ENCODE results near the gene DDX54. TPM values are rescaled to one million over a fixed set of nuclear protein-coding genes. Genes with fewer than 3 reads are reported as not detected.

Gene DDX54
- total RNA-seq, 4 donors from 2014 or later: 29.1 to 59.6 (median 52.7) TPM

- TF ChIP-seq CTCF (IDR thresholded peaks at IDR 0.05) (no peak), POLR2AphosphoS5 (IDR thresholded peaks at IDR 0.05) (no peak), EP300 (IDR thresholded peaks at IDR 0.05) (no peak), POLR2A (IDR thresholded peaks at IDR 0.05; ENCODE audit: low read depth) (no peak)
- Histone ChIP-seq H3K9me3 (no peaks in the 10 kb centered on the region), H3K4me1 (peaks cover 57 to 82% (median 59%) of the 10 kb centered on the region in 4 donors), H3K4me3 (no peak overlapping the region), H3K27me3 (no peaks in the 10 kb centered on the region), H3K27ac (replicated peaks in 1 of 4) (peak overlapping the region in 3 of 4 donors; percentile 22 to 58 (median 48)), H3K36me3 (peaks cover 7 to 92% (median 58%) of the 10 kb centered on the region in 4 donors)
- DNase-seq (ENCODE audit: extremely low spot score): no peak
- intact Hi-C loops (cut with DNase I): no loop called here
- 83% methylated on average over 8 of the region's 8 CpGs for WGBS
Measured at GRCh38 chr12:113231235-113232088, 46.2 kb upstream of the DDX54 start.

GRCh38 chr12:113230315-113231234, 45.3 kb upstream of the DDX54 start:
- no peak for DNase-seq (ENCODE audit: extremely low spot score)
- H3K4me1 ChIP-seq: peaks cover 51 to 73% (median 55%) of the 10 kb centered on the region in 4 donors
- WGBS: 92% methylated on average over 14 of the region's 15 CpGs
- peaks cover 7 to 85% (median 58%) of the 10 kb centered on the region in 4 donors for H3K36me3 ChIP-seq
- H3K27me3 ChIP-seq: no peaks in the 10 kb centered on the region
- TF ChIP-seq POLR2A (IDR thresholded peaks at IDR 0.05; ENCODE audit: low read depth) (no peak), POLR2AphosphoS5 (IDR thresholded peaks at IDR 0.05) (no peak), EP300 (IDR thresholded peaks at IDR 0.05) (no peak), CTCF (IDR thresholded peaks at IDR 0.05) (no peak)
- H3K27ac ChIP-seq (replicated peaks in 1 of 4): no peak overlapping the region
- no peak overlapping the region for H3K4me3 ChIP-seq
- H3K9me3 ChIP-seq: no peaks in the 10 kb centered on the region
- intact Hi-C loops (cut with DNase I): no loop called here

- Histone ChIP-seq H3K4me1 (peaks cover 64 to 73% (median 67%) of the 10 kb centered on the region in 4 donors), H3K27ac (replicated peaks in 1 of 4) (peak overlapping the region in 2 of 4 donors; percentile 18 to 46), H3K4me3 (no peak overlapping the region), H3K36me3 (peaks cover 7 to 69% (median 53%) of the 10 kb centered on the region in 4 donors), H3K9me3 (no peaks in the 10 kb centered on the region), H3K27me3 (no peaks in the 10 kb centered on the region)
- intact Hi-C loops (cut with DNase I): no loop called here
- 83% methylated on average over 5 of the region's 5 CpGs for WGBS
- TF ChIP-seq POLR2AphosphoS5 (IDR thresholded peaks at IDR 0.05) (no peak), POLR2A (IDR thresholded peaks at IDR 0.05; ENCODE audit: low read depth) (no peak), CTCF (IDR thresholded peaks at IDR 0.05) (no peak), EP300 (IDR thresholded peaks at IDR 0.05) (no peak)
- no peak for DNase-seq (ENCODE audit: extremely low spot score)
Measured at GRCh38 chr12:113228394-113229028, 43.2 kb upstream of the DDX54 start.

- H3K4me3 ChIP-seq: no peak overlapping the region
- DNase-seq (ENCODE audit: extremely low spot score): no peak
- peak overlapping the region in 3 of 4 donors; percentile 1 to 15 (median 9) for H3K27ac ChIP-seq (replicated peaks in 1 of 4)
- H3K9me3 ChIP-seq: no peaks in the 10 kb centered on the region
- intact Hi-C loops (cut with DNase I): no loop called here
- peaks cover 64 to 70% (median 67%) of the 10 kb centered on the region in 4 donors for H3K4me1 ChIP-seq
- 75% methylated on average over 5 of the region's 5 CpGs for WGBS
- no peaks in the 10 kb centered on the region for H3K27me3 ChIP-seq
- no peak for TF ChIP-seq CTCF (IDR thresholded peaks at IDR 0.05)
- no peak for TF ChIP-seq POLR2A (IDR thresholded peaks at IDR 0.05; ENCODE audit: low read depth)
- TF ChIP-seq POLR2AphosphoS5 (IDR thresholded peaks at IDR 0.05): no peak
- no peak for TF ChIP-seq EP300 (IDR thresholded peaks at IDR 0.05)
- H3K36me3 ChIP-seq: peaks cover 4 to 63% (median 47%) of the 10 kb centered on the region in 4 donors
Measured at GRCh38 chr12:113227686-113228391, 42.6 kb upstream of the DDX54 start.
